Measurements from ENCODE around the gene RRM1. TPM values are rescaled to one million over a fixed set of nuclear protein-coding genes. Genes with fewer than 3 reads are reported as not detected.

The RRM1 gene
- total and polyA plus RNA-seq, 10 of the 15 experiments (the other 5 are each of a cell fraction or from before 2014, with no cell fraction given), result 94.0 to 255 (median 148) TPM

DNA sequence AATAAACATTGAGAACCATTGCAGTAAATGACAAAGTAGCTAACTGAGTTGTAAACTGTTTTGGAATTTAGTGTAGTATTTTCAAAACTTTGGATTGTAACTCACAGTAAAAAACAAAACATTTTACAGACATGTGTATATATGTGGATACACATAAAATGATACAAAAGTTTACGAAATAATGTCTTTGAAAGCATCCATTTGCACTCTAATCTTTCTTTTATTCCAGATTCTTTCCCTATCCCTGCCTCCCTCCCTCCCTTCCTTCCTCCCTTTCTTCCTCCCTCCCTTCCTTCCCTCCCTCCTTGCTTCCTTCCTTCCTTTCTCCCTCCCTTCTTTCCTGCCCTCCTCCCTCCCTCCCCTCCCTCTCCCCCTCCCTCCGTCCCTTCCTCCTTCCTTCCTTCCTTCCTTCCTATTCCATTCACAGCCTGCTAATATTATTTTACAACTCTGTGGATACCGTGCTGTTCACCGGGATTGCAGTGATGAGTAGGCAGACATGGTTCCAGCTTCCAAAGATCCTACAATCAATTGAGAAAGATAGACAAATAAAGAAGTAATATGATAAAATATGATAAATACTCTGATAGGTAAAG, 3.5 kb downstream of the RRM1 start:
- no peak for FAIRE-seq
- in situ Hi-C loops (cut with MboI) (no loop called here), intact Hi-C loops (cut with micrococcal nuclease; ENCODE audit: unreplicated experiment) (no loop called here)
- Histone ChIP-seq H3K36me3 (ENCODE audit: control insufficient read depth in 2 of 2, insufficient read depth in 2 of 2, low read length in 1 of 2) (0 out of 4 replicates have a peak, but pooled peaks cover 0 to 4% of the 10 kb centered on the region in 2 experiments), H3K9ac (ENCODE audit: control insufficient read depth, insufficient read depth, low read length) (no peak overlapping the region), H3K4me1 (ENCODE audit: control insufficient read depth, insufficient read depth, low read length) (no peaks in the 10 kb centered on the region; the same call in 1 of the 2 replicates), H3K79me2 (ENCODE audit: control insufficient read depth, insufficient read depth, low read length) (peaks cover 72% of the 10 kb centered on the region), H3K27me3 (replicated peaks in 1 of 2; ENCODE audit: control insufficient read depth in 2 of 2, insufficient read depth in 2 of 2, low read length in 1 of 2) (no peaks in the 10 kb centered on the region), H3K4me3 (no peak overlapping the region), H3K9me3 (replicated peaks; ENCODE audit: control insufficient read depth, insufficient read depth, low read length) (no peaks in the 10 kb centered on the region), H3K27ac (ENCODE audit: control insufficient read depth, insufficient read depth) (no peak overlapping the region), H2AFZ (ENCODE audit: control insufficient read depth, low read depth, low read length) (no peak overlapping the region), H3K4me2 (ENCODE audit: control insufficient read depth, insufficient read depth) (peak overlapping the region; percentile 26), H4K20me1 (ENCODE audit: control insufficient read depth, insufficient read depth) (no peaks in the 10 kb centered on the region)
- DNase-seq (ENCODE audit: low read depth, low spot score), result no peak
- POLR2A ChIA-PET, result interaction anchor here (0.5 to 1.7 kb wide), 2 partner anchors 107 to 257 kb away, joined by 4 to 5 read pairs; partner anchors contain the start of gene RHOG
- SMC1A ChIA-PET (ENCODE audit: uncharacterized antibody, unreplicated experiment), result interaction anchor here (0.7 to 2.0 kb wide), 6 partner anchors 25 to 342 kb away, joined by 3 to 12 read pairs (median 4); no protein-coding TSS in a partner anchor
- RAD21 ChIA-PET (ENCODE audit: unreplicated experiment), result interaction anchor here (1.1 to 3.0 kb wide), 4 partner anchors 23 to 249 kb away, joined by 4 to 9 read pairs (median 8); partner anchors contain the start of gene STIM1
- no peak for ATAC-seq
- no TSS peak for BruUV-seq (replicated peaks)
- CTCF ChIA-PET, result interaction anchor here (1.5 to 2.4 kb wide), 2 partner anchors 243 to 290 kb away, joined by 9 read pairs; partner anchors contain the start of genes PGAP2 and STIM1
- 72% methylated on average over 4 of the region's 4 CpGs for WGBS (ENCODE audit: insufficient coverage, insufficient replicate concordance, low lambda C conversion rate, missing lambda C conversion rate)
- no peak for TF ChIP-seq SRF (IDR thresholded peaks at IDR 0.05; ENCODE audit: low read depth in 2 of 2, low read length in 2 of 2)
- TF ChIP-seq DPF2 (IDR thresholded peaks at IDR 0.05), result no peak
- TF ChIP-seq EZH2 (IDR thresholded peaks at IDR 0.05; ENCODE audit: borderline replicate concordance, control insufficient read depth, low read depth, low read length), result no peak
- no peak for TF ChIP-seq NR2C1 (IDR thresholded peaks at IDR 0.05)
- TF ChIP-seq TCF12 (IDR thresholded peaks at IDR 0.05; ENCODE audit: low read depth, low read length), result no peak
- TF ChIP-seq FOXM1 (IDR thresholded peaks at IDR 0.05; ENCODE audit: low read depth, low read length), result no peak
- TF ChIP-seq, protein P1, sequence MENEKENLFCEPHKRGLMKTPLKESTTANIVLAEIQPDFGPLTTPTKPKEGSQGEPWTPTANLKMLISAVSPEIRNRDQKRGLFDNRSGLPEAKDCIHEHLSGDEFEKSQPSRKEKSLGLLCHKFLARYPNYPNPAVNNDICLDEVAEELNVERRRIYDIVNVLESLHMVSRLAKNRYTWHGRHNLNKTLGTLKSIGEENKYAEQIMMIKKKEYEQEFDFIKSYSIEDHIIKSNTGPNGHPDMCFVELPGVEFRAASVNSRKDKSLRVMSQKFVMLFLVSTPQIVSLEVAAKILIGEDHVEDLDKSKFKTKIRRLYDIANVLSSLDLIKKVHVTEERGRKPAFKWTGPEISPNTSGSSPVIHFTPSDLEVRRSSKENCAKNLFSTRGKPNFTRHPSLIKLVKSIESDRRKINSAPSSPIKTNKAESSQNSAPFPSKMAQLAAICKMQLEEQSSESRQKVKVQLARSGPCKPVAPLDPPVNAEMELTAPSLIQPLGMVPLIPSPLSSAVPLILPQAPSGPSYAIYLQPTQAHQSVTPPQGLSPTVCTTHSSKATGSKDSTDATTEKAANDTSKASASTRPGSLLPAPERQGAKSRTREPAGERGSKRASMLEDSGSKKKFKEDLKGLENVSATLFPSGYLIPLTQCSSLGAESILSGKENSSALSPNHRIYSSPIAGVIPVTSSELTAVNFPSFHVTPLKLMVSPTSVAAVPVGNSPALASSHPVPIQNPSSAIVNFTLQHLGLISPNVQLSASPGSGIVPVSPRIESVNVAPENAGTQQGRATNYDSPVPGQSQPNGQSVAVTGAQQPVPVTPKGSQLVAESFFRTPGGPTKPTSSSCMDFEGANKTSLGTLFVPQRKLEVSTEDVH (IDR thresholded peaks at IDR 0.05; ENCODE audit: low read depth, partially characterized antibody), result no peak
- TF ChIP-seq, protein P2, sequence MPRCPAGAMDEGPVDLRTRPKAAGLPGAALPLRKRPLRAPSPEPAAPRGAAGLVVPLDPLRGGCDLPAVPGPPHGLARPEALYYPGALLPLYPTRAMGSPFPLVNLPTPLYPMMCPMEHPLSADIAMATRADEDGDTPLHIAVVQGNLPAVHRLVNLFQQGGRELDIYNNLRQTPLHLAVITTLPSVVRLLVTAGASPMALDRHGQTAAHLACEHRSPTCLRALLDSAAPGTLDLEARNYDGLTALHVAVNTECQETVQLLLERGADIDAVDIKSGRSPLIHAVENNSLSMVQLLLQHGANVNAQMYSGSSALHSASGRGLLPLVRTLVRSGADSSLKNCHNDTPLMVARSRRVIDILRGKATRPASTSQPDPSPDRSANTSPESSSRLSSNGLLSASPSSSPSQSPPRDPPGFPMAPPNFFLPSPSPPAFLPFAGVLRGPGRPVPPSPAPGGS (IDR thresholded peaks at IDR 0.05; ENCODE audit: borderline replicate concordance, insufficient read depth, low read depth, low read length, poor library complexity, severe bottlenecking), result no peak
- no peak for TF ChIP-seq SKIL (IDR thresholded peaks at IDR 0.05; ENCODE audit: low read depth, poor library complexity, severe bottlenecking)
- TF ChIP-seq, protein P3, sequence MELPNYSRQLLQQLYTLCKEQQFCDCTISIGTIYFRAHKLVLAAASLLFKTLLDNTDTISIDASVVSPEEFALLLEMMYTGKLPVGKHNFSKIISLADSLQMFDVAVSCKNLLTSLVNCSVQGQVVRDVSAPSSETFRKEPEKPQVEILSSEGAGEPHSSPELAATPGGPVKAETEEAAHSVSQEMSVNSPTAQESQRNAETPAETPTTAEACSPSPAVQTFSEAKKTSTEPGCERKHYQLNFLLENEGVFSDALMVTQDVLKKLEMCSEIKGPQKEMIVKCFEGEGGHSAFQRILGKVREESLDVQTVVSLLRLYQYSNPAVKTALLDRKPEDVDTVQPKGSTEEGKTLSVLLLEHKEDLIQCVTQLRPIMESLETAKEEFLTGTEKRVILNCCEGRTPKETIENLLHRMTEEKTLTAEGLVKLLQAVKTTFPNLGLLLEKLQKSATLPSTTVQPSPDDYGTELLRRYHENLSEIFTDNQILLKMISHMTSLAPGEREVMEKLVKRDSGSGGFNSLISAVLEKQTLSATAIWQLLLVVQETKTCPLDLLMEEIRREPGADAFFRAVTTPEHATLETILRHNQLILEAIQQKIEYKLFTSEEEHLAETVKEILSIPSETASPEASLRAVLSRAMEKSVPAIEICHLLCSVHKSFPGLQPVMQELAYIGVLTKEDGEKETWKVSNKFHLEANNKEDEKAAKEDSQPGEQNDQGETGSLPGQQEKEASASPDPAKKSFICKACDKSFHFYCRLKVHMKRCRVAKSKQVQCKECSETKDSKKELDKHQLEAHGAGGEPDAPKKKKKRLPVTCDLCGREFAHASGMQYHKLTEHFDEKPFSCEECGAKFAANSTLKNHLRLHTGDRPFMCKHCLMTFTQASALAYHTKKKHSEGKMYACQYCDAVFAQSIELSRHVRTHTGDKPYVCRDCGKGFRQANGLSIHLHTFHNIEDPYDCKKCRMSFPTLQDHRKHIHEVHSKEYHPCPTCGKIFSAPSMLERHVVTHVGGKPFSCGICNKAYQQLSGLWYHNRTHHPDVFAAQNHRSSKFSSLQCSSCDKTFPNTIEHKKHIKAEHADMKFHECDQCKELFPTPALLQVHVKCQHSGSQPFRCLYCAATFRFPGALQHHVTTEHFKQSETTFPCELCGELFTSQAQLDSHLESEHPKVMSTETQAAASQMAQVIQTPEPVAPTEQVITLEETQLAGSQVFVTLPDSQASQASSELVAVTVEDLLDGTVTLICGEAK (IDR thresholded peaks at IDR 0.05; ENCODE audit: borderline replicate concordance), result no peak
